RWPE2 (cell line): ENCODE measurements around the gene SORCS2.

Experiments
- ATAC-seq: fragments of 200-7000 bp; cut with Tn5 transposase; 3 replicates; pipeline ENCODE4 v1.9.1; 2021; ENCODE audit warnings: low read depth
- DNase-seq: peaks from one replicate; pipeline ENCODE4 v3.0.0-alpha.2; 2020; ENCODE audit warnings: low spot score
- H3K27ac ChIP-seq: fragments of 450-650 bp; 2 replicates; pipeline ENCODE4 v1.5.1; 2017; ENCODE audit warnings: mild to moderate bottlenecking; ENCODE audit not compliant: poor library complexity, severe bottlenecking
- H3K27me3 ChIP-seq: fragments of 250-450 bp; sonication (Bioruptor Pico); 2 replicates; pipeline ENCODE4 v1.5.1; 2021; ENCODE audit warnings: mild to moderate bottlenecking, moderate library complexity; ENCODE audit not compliant: insufficient read depth, poor library complexity, severe bottlenecking
- H3K36me3 ChIP-seq: fragments of 250-450 bp; sonication (Bioruptor Pico); 2 replicates; pipeline ENCODE4 v1.5.1; 2020; ENCODE audit warnings: low read depth, mild to moderate bottlenecking, moderate library complexity
- H3K4me1 ChIP-seq: fragments of 250-450 bp; sonication (Bioruptor Pico); 2 replicates; pipeline ENCODE4 v1.5.1; 2021; ENCODE audit warnings: mild to moderate bottlenecking, moderate library complexity; ENCODE audit not compliant: insufficient read depth, poor library complexity, severe bottlenecking
- H3K4me3 ChIP-seq: fragments of 250-450 bp; sonication (Bioruptor Pico); 2 replicates; pipeline ENCODE4 v1.5.1; 2021; ENCODE audit warnings: mild to moderate bottlenecking, moderate library complexity; ENCODE audit not compliant: severe bottlenecking
- H3K9me3 ChIP-seq: fragments of 250-450 bp; sonication (Bioruptor Pico); 2 replicates; pipeline ENCODE4 v1.5.1; 2021; ENCODE audit warnings: mild to moderate bottlenecking, moderate library complexity; ENCODE audit not compliant: severe bottlenecking
- TF ChIP-seq, protein P1 (sequence below): fragments of 450-650 bp; IDR thresholded peaks from one replicate; pipeline ENCODE4 v1.5.1; 2017; ENCODE audit warnings: mild to moderate bottlenecking, moderate library complexity; ENCODE audit not compliant: poor library complexity, severe bottlenecking

Gene SORCS2

DNA sequence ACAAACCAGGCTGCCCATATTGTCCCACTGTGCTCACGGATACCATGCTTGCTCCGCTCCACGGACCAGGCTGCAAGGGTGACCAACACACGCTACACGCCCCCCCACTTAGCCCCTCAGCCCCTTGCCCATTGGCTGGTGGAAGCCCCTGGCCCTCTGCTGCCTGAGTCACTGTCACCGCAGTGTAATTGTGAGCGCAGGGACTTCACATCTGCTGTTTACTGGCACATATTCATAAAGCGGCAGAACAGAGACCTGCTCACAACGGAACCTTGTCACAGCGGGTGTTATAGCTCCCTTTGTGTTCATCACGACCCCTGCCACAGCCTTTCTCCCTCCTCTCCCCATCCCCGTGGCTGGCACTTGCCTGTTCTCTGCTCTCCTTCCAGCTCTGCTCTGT lies 158.7 kb downstream of the SORCS2 start:
- ATAC-seq (no peak), DNase-seq (no peak)
- Histone ChIP-seq H3K36me3 (no peaks in the 10 kb centered on the region), H3K4me3 (no peak overlapping the region), H3K27me3 (no peaks in the 10 kb centered on the region), H3K27ac (no peak overlapping the region), H3K9me3 (peaks cover 4% of the 10 kb centered on the region), H3K4me1 (no peaks in the 10 kb centered on the region)
- TF ChIP-seq, protein P1, sequence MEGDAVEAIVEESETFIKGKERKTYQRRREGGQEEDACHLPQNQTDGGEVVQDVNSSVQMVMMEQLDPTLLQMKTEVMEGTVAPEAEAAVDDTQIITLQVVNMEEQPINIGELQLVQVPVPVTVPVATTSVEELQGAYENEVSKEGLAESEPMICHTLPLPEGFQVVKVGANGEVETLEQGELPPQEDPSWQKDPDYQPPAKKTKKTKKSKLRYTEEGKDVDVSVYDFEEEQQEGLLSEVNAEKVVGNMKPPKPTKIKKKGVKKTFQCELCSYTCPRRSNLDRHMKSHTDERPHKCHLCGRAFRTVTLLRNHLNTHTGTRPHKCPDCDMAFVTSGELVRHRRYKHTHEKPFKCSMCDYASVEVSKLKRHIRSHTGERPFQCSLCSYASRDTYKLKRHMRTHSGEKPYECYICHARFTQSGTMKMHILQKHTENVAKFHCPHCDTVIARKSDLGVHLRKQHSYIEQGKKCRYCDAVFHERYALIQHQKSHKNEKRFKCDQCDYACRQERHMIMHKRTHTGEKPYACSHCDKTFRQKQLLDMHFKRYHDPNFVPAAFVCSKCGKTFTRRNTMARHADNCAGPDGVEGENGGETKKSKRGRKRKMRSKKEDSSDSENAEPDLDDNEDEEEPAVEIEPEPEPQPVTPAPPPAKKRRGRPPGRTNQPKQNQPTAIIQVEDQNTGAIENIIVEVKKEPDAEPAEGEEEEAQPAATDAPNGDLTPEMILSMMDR: no peak

DNA sequence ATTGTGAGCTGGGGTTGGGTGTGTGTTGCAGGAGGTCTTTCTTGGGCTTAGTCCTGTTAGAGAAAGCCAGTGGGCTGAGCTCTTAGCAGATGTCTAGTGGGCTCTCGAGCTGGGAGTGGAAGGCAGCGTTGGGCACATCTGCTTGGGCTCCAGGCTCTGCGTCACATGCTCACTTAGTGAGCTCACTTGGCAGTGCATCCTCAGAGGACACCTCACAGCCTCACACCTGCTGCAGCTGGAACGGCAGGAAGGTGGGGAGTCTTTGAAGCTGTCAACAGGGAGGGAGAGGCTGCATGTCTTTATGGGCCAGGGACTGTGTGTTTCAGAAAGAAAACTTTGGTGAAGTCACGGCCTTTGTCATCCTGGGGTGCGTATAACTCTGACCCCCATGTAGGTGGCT lies 160.1 kb downstream of the SORCS2 start:
- Histone ChIP-seq H3K27ac (no peak overlapping the region), H3K36me3 (no peaks in the 10 kb centered on the region), H3K4me1 (no peaks in the 10 kb centered on the region), H3K4me3 (no peak overlapping the region), H3K27me3 (no peaks in the 10 kb centered on the region), H3K9me3 (no peaks in the 10 kb centered on the region)
- ATAC-seq (no peak), DNase-seq (no peak)
- TF ChIP-seq, protein P1: no peak

DNA sequence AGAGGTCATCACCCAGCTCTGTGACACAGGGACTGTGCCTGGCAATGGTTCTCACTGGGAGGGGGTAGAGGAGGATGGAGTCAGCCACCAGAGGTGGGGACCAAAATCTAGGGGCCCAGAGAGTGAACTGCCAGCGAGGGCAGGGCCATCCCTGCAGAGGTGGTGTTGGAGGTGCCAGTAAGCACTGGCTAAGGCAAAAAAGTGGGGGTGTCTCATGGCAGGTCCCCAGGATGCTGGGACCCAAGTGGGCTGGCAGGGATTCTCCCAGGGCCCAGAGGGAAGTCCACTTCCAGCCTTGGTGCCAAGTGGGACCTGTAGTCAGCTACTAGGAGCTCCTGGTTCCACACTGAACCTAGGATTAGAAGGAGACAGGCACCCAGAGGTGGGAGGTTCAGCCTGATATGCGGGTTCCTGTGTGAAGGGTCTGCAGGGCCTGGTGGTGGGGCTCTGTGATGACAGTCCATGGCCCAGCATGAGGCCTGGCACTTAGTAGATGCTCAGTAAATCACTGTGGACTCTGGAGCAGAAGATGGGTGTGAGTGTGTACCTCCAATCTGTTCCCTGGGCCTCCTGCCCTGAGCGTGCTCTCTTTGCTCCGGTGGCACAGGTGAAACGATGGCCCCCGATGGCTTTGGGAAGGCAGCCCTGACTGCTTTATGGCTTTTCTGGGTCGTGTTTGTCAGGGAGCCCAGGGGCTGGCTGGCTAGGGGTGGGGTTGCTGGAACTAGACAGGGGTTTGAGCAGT lies 160.9 kb downstream of the SORCS2 start:
- H3K27me3 ChIP-seq: no peaks in the 10 kb centered on the region
- no peak overlapping the region for H3K4me3 ChIP-seq
- TF ChIP-seq, protein P1: no peak
- no peaks in the 10 kb centered on the region for H3K36me3 ChIP-seq
- no peak for DNase-seq
- ATAC-seq: no peak
- no peak overlapping the region for H3K27ac ChIP-seq
- H3K9me3 ChIP-seq: no peaks in the 10 kb centered on the region
- no peaks in the 10 kb centered on the region for H3K4me1 ChIP-seq

DNA sequence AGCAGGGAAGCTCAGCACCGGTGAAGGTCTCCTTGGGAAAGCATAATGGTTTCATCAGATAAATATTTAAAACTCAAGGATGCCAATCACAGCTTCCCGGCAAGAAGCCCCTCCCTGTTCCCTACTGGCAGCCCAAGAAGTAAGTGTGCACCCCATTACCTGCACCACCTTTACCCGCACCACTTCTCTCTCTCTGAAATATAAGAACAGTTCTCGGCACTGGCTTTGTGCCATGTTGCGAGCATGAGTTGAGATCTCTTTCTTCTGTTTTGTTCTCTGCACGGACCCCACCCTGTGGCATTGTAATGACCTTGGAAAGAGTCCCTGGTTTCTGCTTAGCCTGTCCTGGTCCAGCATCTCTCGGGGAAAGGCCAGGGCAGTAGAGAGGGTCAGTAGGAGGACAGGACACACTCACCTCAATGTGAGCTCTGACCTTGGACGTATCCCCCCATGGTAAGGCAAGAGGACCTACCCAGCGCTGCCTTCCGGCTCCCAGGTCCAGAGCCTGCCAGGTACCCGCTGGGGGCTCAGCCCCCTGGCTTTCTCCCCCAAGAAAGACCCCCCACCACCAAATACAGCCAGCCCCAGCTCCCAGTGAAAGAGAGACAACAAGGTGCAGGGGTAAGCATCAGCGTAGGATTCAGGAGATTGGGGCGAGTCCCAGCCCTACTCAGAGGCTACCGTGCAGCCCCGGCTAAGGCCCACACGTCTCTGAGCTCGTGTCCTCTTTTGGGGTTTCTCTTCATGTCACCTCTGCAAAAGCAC lies 161.7 kb downstream of the SORCS2 start:
- Histone ChIP-seq H3K9me3 (no peaks in the 10 kb centered on the region), H3K27me3 (no peaks in the 10 kb centered on the region), H3K36me3 (no peaks in the 10 kb centered on the region), H3K4me3 (no peak overlapping the region), H3K4me1 (no peaks in the 10 kb centered on the region), H3K27ac (no peak overlapping the region)
- DNase-seq (no peak), ATAC-seq (no peak)
- TF ChIP-seq, protein P1: no peak

DNA sequence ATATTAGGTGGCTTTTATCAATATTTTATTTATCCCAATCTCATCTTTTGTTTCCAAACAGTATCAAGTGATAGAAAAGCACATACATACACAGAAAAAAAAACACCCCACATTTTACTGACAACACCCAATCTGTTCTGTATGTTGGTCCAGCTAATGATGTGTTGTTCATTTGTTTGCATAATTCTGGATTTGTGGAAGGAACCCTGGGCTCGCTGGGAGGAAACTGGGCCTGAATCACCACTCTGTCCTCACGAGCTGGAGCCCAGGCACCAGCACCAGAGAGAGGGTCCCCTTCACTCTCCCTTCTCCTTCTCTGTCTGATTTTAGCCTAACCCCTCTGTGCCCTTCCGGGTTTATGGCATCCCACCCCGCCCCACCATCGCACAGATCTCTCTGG lies 162.6 kb downstream of the SORCS2 start:
- Histone ChIP-seq H3K27me3 (no peaks in the 10 kb centered on the region), H3K4me3 (no peak overlapping the region), H3K27ac (no peak overlapping the region), H3K9me3 (no peaks in the 10 kb centered on the region), H3K4me1 (no peaks in the 10 kb centered on the region), H3K36me3 (no peaks in the 10 kb centered on the region)
- DNase-seq: no peak
- no peak for ATAC-seq
- TF ChIP-seq, protein P1: no peak
